HCT116 (cell line): Measurements from ENCODE around the gene CCDC87. TPM values are rescaled to one million over a fixed set of nuclear protein-coding genes. Genes with fewer than 3 reads are reported as not detected.

Experiments
- ATAC-seq: fragments of 200-7000 bp; cut with Tn5 transposase; 2 replicates; pipeline ENCODE4 v1.9.1; 2020; ENCODE audit warnings: mild to moderate bottlenecking, moderate library complexity
- BruUV-seq: library from RNA; stranded (reverse); fragments of 400-500 nt; replicated peaks from 2 replicates; lab custom pipeline; 2021; lab: Mats Ljungman, UMichigan
- CTCF ChIA-PET: fragments of 300-600 bp; sonication (Branson Sonifier 250); formaldehyde crosslinking; loops from one replicate; lab custom pipeline; 2021; ENCODE audit warnings: antibody characterized with exemption; lab: Charles Lee
- POLR2A ChIA-PET: fragments of 300-600, 350-600 bp; sonication (Branson Sonifier 250); formaldehyde crosslinking; loops from one replicate; lab custom pipeline; 2021; ENCODE audit warnings: antibody characterized with exemption; lab: Charles Lee
- RAD21 ChIA-PET, 2 experiments: fragments of 300-600 bp; sonication (Branson Sonifier 250); formaldehyde crosslinking; loops; one replicate each; lab custom pipeline; 2023; ENCODE audit warnings: low total read pairs in 2 of 2; ENCODE audit not compliant: uncharacterized antibody in 2 of 2, unreplicated experiment in 2 of 2, low non-redundant PET in 1 of 2; lab: Charles Lee
- DNase-seq: peaks from one replicate; pipeline ENCODE4 v3.0.0-alpha.2; 2010; ENCODE audit warnings: low read depth, low spot score
- H2AFZ ChIP-seq: fragments of 200-600 bp; shearing (Covaris generic), sonication (generic); 2 replicates; pipeline ENCODE4 v1.6.1; 2017; ENCODE audit warnings: low read depth, mixed run types, mixed read lengths, antibody characterized with exemption, low read length; ENCODE audit not compliant: poor library complexity, severe bottlenecking
- H3K27ac ChIP-seq: 2 replicates; pipeline ENCODE4 v1.5.1; 2012; ENCODE audit warnings: low read depth, low read length
- H3K27me3 ChIP-seq: fragments of 200-600 bp; sonication (generic); 2 replicates; pipeline ENCODE4 v1.6.1; 2016; ENCODE audit warnings: mixed run types, low read length, mixed read lengths; ENCODE audit not compliant: insufficient read depth
- H3K36me3 ChIP-seq, 2 experiments: fragments of 200-500 bp in 1 of 2; fragments of 200-600 bp in 1 of 2; sonication (Bioruptor generic) in 1 of 2; sonication (generic) in 1 of 2; 2 replicates each; pipeline versions ENCODE4 v1.5.1 to v1.6.1; 2014 to 2016; ENCODE audit warnings: low read length in 2 of 2, inconsistent platforms in 1 of 2, mixed read lengths in 1 of 2, mixed run types in 1 of 2; ENCODE audit not compliant: insufficient read depth in 2 of 2, control insufficient read depth in 1 of 2
- H3K4me1 ChIP-seq, 2 experiments: fragments of 200-600 bp in 1 of 2; sonication (generic) in 1 of 2; 2 replicates each; pipeline versions ENCODE4 v1.5.1 to v1.6.1; 2012 to 2017; ENCODE audit warnings: low read length in 2 of 2, inconsistent platforms in 1 of 2, mild to moderate bottlenecking in 1 of 2, mixed read lengths in 1 of 2, mixed run types in 1 of 2, moderate library complexity in 1 of 2; ENCODE audit not compliant: insufficient read depth in 2 of 2, control insufficient read depth in 1 of 2
- H3K4me2 ChIP-seq: fragments of 200-600 bp; sonication (generic); 2 replicates; pipeline ENCODE4 v1.6.1; 2017; ENCODE audit warnings: mixed run types, low read length, mixed read lengths
- H3K4me3 ChIP-seq, 2 experiments: fragments of 200-600 bp in 1 of 2; sonication (generic) in 1 of 2; replicated peaks in 1 of 2; 2 replicates each; pipeline ENCODE4 v1.5.1; 2011 to 2016; ENCODE audit warnings: low read length in 2 of 2, control low read depth in 1 of 2, low read depth in 1 of 2, mild to moderate bottlenecking in 1 of 2, mixed read lengths in 1 of 2, mixed run types in 1 of 2
- H3K79me2 ChIP-seq: fragments of 200-600 bp; sonication (generic); 2 replicates; pipeline ENCODE4 v1.6.1; 2017; ENCODE audit warnings: mild to moderate bottlenecking, mixed run types, low read length, moderate library complexity, mixed read lengths; ENCODE audit not compliant: insufficient read depth
- H3K9ac ChIP-seq: fragments of 200-600 bp; sonication (generic); 2 replicates; pipeline ENCODE4 v1.6.1; 2016; ENCODE audit warnings: low read length, mixed read lengths
- H3K9me2 ChIP-seq: fragments of 200-600 bp; sonication (generic), shearing (Covaris generic); 2 replicates; pipeline ENCODE4 v1.6.1; 2017; ENCODE audit warnings: mixed run types, mild to moderate bottlenecking, moderate library complexity; ENCODE audit not compliant: insufficient read depth
- H3K9me3 ChIP-seq, 2 experiments: fragments of 200-500 bp in 1 of 2; fragments of 200-600 bp in 1 of 2; sonication (Bioruptor generic) in 1 of 2; sonication (generic) in 1 of 2; 2 replicates each; pipeline ENCODE4 v1.6.1; 2014 to 2017; ENCODE audit warnings: low read length in 2 of 2, mixed read lengths in 2 of 2, inconsistent platforms in 1 of 2, low read depth in 1 of 2, mild to moderate bottlenecking in 1 of 2, mixed run types in 1 of 2, moderate library complexity in 1 of 2; ENCODE audit not compliant: control insufficient read depth in 1 of 2, insufficient read depth in 1 of 2
- H4K20me1 ChIP-seq: fragments of 200-600 bp; sonication (generic), shearing (Covaris generic); 2 replicates; pipeline ENCODE4 v1.6.1; 2017; ENCODE audit warnings: mixed run types, mild to moderate bottlenecking, moderate library complexity; ENCODE audit not compliant: insufficient read depth
- CBX3 ChIP-seq: IDR thresholded peaks from 2 replicates; pipeline ENCODE4 v1.6.1; 2012; ENCODE audit warnings: low read depth
- EGR1 ChIP-seq: IDR thresholded peaks from 2 replicates; pipeline ENCODE4 v1.6.1; 2012; ENCODE audit warnings: low read depth
- EZH2 ChIP-seq: fragments of 200-600 bp; sonication (generic); IDR thresholded peaks from 2 replicates; pipeline ENCODE4 v1.6.1; 2017; ENCODE audit warnings: antibody characterized with exemption, mixed run types
- EZH2phosphoT487 ChIP-seq: fragments of 200-600 bp; IDR thresholded peaks from 2 replicates; pipeline ENCODE4 v1.6.1; 2018; ENCODE audit warnings: antibody characterized with exemption, borderline replicate concordance
- FOSL1 ChIP-seq: IDR thresholded peaks from 2 replicates; pipeline ENCODE4 v1.6.1; 2012; ENCODE audit warnings: low read depth
- POLR2AphosphoS5 ChIP-seq: IDR thresholded peaks from 2 replicates; pipeline ENCODE4 v1.6.1; 2011; ENCODE audit warnings: mild to moderate bottlenecking, low read depth, low read length, moderate library complexity
- RAD21 ChIP-seq: IDR thresholded peaks from 2 replicates; pipeline ENCODE4 v1.6.1; 2012; ENCODE audit warnings: low read depth, mild to moderate bottlenecking
- REST ChIP-seq: IDR thresholded peaks from 2 replicates; pipeline ENCODE4 v1.6.1; 2012; ENCODE audit warnings: low read depth
- SIN3A ChIP-seq: IDR thresholded peaks from 2 replicates; pipeline ENCODE4 v1.6.1; 2012; ENCODE audit warnings: low read depth
- SRF ChIP-seq: IDR thresholded peaks from 2 replicates; pipeline ENCODE4 v1.6.1; 2012; ENCODE audit warnings: low read depth
- TCF7L2 ChIP-seq: IDR thresholded peaks from 2 replicates; pipeline ENCODE4 v1.7.0; 2011; ENCODE audit warnings: borderline replicate concordance, inconsistent platforms; ENCODE audit not compliant: insufficient read depth, insufficient read length; ENCODE audit errors: extremely low read depth
- ZNF274 ChIP-seq: fragments of 200-500 bp; sonication (Bioruptor generic); IDR thresholded peaks from 2 replicates; pipeline ENCODE4 v1.6.1; 2014; ENCODE audit warnings: mild to moderate bottlenecking, low read depth, low read length, inconsistent platforms
- intact Hi-C: fragments of 100-400 bp; cut with micrococcal nuclease; formaldehyde crosslinking; loops from 2 replicates; pipeline ENCODE4 v1.10.0; 2022
- total RNA-seq: library from RNA; stranded (reverse); gene quantifications from one replicate; pipeline ENCODE4 v1.2.1, GENCODE V29; 2021; ENCODE audit not compliant: unreplicated experiment
- TF ChIP-seq, protein P1 (sequence below), 3 experiments: fragments of 200-600 bp in 1 of 3; sonication (generic) in 1 of 3; IDR thresholded peaks in 2 of 3; conservative IDR thresholded peaks in 1 of 3; 2 replicates each; pipeline ENCODE4 v1.5.1; 2012 to 2017; ENCODE audit warnings: low read depth in 2 of 3, low read length in 2 of 3, antibody characterized with exemption in 1 of 3, borderline replicate concordance in 1 of 3, control low read depth in 1 of 3, mild to moderate bottlenecking in 1 of 3, mixed read lengths in 1 of 3, mixed run types in 1 of 3, moderate library complexity in 1 of 3; ENCODE audit not compliant: insufficient read depth in 1 of 3
- TF ChIP-seq, protein P2 (sequence below): IDR thresholded peaks from 2 replicates; pipeline ENCODE4 v1.6.1; 2012

The CCDC87 gene
- total RNA-seq, 1 experiment from 2014 or later: 0.39 TPM

DNA sequence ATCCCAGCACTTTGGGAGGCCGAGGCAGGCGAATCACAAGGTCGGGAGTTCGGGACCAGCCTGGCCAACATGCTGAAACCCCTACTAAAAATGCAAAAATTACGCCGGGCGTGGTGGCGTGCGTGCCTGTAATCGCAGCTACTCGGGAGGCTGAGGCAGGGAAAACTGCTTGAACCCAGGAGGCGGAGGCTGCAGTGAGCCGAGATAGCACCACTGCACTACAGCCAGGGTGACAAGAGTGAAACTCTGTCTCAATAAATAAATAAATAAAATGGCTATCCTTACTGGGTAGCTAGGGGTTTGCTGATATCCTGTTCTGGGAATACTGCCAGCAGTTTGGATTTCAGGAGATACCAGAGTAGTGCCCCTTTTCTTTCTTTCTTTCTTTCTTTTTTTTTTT lies 21.2 kb upstream of the CCDC87 start:
- Histone ChIP-seq H3K36me3 (peaks cover 2 to 21% of the 10 kb centered on the region in 2 experiments; a peak in 3 of 4 replicates), H3K4me2 (no peak overlapping the region), H3K9me3 (no peaks in the 10 kb centered on the region), H3K4me3 (no peak overlapping the region), H3K27me3 (no peaks in the 10 kb centered on the region), H3K9me2 (no peaks in the 10 kb centered on the region), H2AFZ (no peak overlapping the region), H3K9ac (no peak overlapping the region), H4K20me1 (peaks cover 25% of the 10 kb centered on the region), H3K27ac (no peak overlapping the region), H3K79me2 (peaks cover 35% of the 10 kb centered on the region), H3K4me1 (peaks cover 8 to 43% of the 10 kb centered on the region in 2 experiments; a peak in 3 of 4 replicates)
- ATAC-seq: no peak
- DNase-seq: no peak
- intact Hi-C loops: no loop called here
- POLR2A ChIA-PET: interaction anchor here (1.0 kb wide), 1 partner anchor 175 kb away, joined by 3 read pairs; the partner anchor contains the start of gene MRPL11
- no peak for TF ChIP-seq EZH2phosphoT487
- TF ChIP-seq ZNF274: no peak
- TF ChIP-seq FOSL1: no peak
- TF ChIP-seq EGR1: no peak
- TF ChIP-seq CBX3: no peak
- TF ChIP-seq POLR2AphosphoS5: no peak
- no peak for TF ChIP-seq EZH2
- TF ChIP-seq RAD21: no peak
- TF ChIP-seq SIN3A: no peak
- TF ChIP-seq, protein P1, sequence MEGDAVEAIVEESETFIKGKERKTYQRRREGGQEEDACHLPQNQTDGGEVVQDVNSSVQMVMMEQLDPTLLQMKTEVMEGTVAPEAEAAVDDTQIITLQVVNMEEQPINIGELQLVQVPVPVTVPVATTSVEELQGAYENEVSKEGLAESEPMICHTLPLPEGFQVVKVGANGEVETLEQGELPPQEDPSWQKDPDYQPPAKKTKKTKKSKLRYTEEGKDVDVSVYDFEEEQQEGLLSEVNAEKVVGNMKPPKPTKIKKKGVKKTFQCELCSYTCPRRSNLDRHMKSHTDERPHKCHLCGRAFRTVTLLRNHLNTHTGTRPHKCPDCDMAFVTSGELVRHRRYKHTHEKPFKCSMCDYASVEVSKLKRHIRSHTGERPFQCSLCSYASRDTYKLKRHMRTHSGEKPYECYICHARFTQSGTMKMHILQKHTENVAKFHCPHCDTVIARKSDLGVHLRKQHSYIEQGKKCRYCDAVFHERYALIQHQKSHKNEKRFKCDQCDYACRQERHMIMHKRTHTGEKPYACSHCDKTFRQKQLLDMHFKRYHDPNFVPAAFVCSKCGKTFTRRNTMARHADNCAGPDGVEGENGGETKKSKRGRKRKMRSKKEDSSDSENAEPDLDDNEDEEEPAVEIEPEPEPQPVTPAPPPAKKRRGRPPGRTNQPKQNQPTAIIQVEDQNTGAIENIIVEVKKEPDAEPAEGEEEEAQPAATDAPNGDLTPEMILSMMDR (IDR thresholded peaks at IDR 0.05 in 2 of 3, conservative IDR thresholded peaks at IDR 0.05 in 1 of 3; ENCODE audit: borderline replicate concordance in 1 of 3, insufficient read depth in 1 of 3, low read depth in 2 of 3, low read length in 2 of 3): no peak
- TF ChIP-seq, protein P2, sequence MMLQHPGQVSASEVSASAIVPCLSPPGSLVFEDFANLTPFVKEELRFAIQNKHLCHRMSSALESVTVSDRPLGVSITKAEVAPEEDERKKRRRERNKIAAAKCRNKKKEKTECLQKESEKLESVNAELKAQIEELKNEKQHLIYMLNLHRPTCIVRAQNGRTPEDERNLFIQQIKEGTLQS: no peak
- TF ChIP-seq TCF7L2: no peak
- no peak for TF ChIP-seq SRF
- TF ChIP-seq REST: no peak
- no TSS peak for BruUV-seq
- RAD21 ChIA-PET: no interaction called here
- CTCF ChIA-PET: no interaction called here
